GDM1 (cell line): ENCODE measurements around the gene ATP6V0E1.
A peak's percentile ranks its signal among the peaks of the same experiment; 100 is the strongest.
"Not testable (repeated sequence)": the region's sequence is repeated elsewhere in the genome, so short reads cannot be mapped to it uniquely, and the experiment has no call there.

Experiments used
- DNase-seq: peaks from one replicate; lab custom pipeline; 2025; lab: John Stamatoyannopoulos, UW

ATP6V0E1 gene

GRCh38 chr5:173039188-173039587 is 55.6 kb downstream of the ATP6V0E1 start:
- DNase-seq, result no peak

DNA sequence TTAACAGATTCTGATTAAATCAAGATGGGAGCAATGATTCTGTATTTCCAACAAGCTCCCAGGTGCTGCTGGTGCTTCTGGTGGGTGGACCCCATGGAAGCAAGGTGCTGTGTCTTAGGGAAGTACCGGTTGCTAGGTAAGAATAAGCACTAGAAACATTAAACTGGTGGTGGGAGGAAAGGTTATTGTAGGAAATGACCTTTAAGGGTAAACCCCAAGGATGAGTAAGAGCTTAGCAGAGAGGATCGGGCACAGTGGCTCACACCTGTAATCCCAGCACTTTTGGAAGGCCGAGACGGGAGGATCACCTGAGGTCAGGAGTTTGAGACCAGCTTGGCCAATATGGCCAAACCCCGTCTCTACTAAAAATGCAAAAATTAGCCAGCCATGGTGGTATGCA is 56.4 kb downstream of the ATP6V0E1 start:
- no peak for DNase-seq

DNA sequence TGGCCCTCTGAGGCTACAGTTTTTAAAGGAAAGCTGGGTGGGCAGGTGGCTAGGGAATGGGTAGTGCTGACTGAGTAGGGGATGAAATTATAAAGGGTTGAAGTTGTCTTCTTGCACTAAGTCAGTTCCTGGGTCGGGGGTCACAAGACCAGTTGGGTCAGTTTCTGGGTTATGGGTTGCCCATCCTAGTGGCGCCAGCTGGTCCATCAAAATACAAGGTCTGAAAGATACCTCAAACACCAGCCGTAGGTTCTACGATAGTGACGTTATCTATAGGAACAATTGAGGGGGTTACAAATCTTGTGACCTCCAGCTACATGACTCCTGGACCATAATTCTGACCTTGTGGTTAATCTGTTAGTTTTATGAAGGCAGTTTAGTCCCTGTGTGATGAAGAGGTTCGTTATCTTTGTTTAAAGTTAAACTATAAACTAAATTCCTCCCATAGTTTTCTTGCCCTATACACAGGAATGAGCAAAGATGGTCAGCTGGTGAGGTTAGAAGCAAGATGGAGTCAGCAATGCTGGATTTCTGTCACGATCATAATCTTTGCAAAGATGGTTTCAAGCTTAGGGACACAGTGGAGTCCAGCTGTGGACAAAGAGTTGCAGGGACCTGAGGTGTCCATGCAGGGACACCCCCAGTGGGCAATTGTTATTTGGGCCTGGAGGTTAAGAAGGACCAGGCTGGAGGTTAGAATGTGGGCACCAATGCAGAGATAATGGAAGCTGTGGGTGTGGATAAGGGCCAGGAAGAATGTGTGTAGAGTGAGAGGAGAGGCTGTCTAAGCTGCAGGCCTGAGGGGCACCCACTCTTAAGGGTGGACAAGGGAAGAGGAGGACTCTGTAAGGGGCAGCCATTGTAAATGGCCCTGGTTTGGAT is 58.6 kb downstream of the ATP6V0E1 start:
- DNase-seq, result no peak

GRCh38 chr5:173042763-173043107 is 59.2 kb downstream of the ATP6V0E1 start:
- no peak for DNase-seq

DNA sequence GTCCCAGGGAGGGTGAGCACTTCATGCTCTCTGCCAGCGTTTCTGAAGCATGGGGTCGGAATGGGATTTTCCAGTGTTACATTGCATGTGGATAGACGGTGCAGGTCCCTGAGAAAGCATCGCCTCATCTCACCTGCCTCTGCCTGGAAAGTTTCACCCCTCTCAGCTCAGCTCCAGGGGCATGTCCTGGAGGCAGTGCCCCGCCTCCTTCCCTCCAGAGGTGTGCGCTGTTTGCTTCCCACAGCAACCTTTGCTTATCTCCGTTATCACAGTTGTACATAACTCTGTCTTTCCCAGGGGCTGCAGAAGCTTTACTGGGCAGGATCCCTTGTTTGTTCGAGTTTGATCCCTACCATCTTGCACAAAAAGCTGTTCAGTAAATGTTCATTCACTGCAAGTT is 61.9 kb downstream of the ATP6V0E1 start:
- no peak for DNase-seq

- DNase-seq, result not testable (repeated sequence)
These were observed 63.7 kb downstream of the ATP6V0E1 start for GRCh38 chr5:173047096-173047837.

GRCh38 chr5:173047838-173048105 is 64.2 kb downstream of the ATP6V0E1 start:
- DNase-seq, result no peak

GRCh38 chr5:173050791-173051190 is 67.2 kb downstream of the ATP6V0E1 start:
- no peak for DNase-seq

GRCh38 chr5:173051746-173052145 is 68.2 kb downstream of the ATP6V0E1 start:
- DNase-seq, result no peak

DNA sequence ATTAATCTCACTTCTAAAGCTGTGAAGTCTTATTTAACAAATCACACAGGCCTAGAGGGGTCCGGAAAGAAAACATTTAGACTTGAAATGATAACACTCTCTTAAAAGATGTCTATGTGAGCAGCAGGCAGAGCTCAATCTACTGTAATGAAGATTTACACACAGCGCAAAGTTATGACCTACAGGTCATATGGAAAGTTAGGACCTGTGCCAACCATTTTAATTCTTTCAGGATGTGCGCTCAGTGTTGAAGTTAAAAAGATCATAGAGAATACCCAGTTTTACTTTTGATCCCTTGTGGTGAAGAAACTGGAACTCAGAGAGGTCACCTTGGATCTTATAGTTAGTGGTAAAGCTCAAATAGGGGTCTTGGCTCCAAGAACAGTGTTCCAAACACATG is 69.5 kb downstream of the ATP6V0E1 start:
- no peak for DNase-seq

GRCh38 chr5:173055042-173055721 is 71.6 kb downstream of the ATP6V0E1 start:
- DNase-seq, result no peak

DNA sequence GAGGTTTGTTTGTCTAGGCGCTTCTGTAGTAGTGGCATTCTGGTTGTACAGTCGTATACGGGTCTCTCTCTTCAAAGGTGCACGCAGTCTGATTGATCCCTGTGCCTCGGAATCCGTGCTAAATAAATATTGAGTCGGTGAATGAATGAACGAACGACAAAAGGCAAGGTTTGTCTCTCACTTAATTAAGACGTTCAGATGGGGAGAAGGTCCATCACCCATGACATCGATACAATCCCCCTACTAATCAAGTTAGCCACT is 72.1 kb downstream of the ATP6V0E1 start:
- no peak for DNase-seq

GRCh38 chr5:173055983-173056782 is 72.6 kb downstream of the ATP6V0E1 start, which contains the start of gene CREBRF:
Gene CREBRF (plus strand): TSS chr5:173056352. CDS start chr5:173080776, 24,424 bp downstream.
- DNase-seq, result peak; percentile 95

DNA sequence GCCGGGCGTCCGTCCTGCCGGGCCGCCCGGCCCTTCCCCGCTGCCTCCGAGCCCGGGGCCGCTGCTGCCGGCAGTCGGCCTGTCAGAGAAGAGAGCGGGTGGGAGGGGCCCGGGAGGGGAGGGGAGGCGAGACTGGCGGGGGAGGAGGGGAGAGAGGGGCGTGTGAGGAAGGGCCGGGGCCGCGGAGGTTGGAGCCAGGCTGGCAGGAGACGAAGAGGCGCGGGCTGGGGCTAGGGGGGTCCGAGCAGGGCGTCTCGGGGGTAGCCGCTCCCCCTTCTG is 73.2 kb downstream of the ATP6V0E1 start:
- no peak for DNase-seq

DNA sequence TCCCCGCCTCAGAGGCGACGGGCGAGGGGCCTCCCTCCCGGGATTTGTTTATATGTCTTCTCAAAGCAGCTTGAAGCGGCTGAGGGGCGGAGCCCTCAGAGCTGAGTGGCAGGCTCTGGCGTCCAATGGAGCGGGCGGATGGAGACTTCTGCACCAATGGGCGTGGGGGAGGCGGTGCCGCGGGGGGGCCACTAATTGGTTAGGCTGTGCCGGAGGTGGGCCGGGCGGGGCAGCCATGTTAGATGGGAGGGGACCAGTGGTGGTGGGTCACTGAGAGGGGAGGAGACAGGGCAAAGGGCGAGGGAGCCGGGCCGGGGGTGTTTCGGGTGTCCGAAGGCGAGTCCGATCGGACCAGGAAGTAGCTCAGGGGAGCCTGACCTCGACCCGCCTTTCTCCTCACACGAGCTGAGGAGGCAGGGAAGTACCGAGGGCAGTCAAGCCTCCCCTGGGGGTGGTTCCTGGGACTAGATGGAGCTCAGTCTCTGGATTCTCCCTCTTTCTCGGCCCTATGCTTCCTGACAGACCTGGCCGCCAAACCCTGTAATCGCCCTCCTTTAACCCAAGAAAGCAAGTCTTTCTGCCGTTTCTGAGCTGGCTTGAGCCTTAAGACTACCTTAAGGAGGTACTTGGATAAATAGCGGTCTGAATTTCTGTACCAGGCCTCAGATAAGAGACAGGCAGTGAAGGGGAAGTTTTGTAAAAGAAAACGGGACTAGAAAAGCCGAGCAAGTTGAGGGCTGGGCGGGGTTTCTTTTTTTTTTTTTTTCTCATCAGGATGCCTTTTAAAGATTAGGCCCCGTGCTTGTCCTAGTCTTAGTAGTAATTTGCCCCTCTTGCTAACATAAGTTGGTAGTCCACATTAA is 73.7 kb downstream of the ATP6V0E1 start:
- DNase-seq, result peak; percentile 95

- DNase-seq, result no peak
These were observed 78.6 kb downstream of the ATP6V0E1 start for GRCh38 chr5:173062141-173062540.

- no peak for DNase-seq
These were observed 81.6 kb downstream of the ATP6V0E1 start for GRCh38 chr5:173065155-173065554.

- no peak for DNase-seq
These were observed 86.1 kb downstream of the ATP6V0E1 start for GRCh38 chr5:173069671-173070070.

DNA sequence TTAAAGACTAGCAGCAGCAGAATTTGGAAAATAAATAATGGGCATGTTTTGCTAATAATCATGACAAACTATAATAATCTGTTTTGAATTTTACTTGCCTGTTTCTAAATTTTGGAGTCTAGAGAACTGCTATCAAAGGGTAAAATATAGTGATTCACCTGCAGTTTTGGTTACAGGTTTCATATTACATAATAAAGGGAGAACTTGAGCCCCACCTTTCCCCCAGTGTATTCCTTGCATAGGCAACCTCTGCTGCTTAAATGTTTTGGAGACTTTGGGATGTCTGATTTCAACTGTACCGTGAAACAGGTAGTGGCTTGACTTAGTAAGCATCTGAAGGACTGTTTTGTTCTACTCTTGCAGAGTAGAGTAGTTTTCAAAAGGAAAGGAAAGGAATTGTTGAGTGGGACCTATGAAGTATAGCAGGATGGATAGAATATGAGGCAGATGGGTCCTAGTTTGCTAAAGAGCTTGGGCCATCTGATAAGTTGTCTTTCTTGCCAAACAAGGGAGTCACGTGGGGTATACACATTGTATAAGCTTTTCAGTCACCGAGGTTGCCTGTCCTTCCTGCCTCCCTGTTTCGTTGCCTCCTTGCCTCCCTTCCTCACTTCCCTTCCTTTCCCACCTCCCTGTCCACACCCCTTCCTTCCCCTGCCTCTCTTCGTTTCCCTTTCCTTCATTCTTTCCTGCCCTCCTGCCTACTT is 91.7 kb downstream of the ATP6V0E1 start:
- DNase-seq, result no peak

GRCh38 chr5:173075970-173076369 is 92.4 kb downstream of the ATP6V0E1 start:
- no peak for DNase-seq

DNA sequence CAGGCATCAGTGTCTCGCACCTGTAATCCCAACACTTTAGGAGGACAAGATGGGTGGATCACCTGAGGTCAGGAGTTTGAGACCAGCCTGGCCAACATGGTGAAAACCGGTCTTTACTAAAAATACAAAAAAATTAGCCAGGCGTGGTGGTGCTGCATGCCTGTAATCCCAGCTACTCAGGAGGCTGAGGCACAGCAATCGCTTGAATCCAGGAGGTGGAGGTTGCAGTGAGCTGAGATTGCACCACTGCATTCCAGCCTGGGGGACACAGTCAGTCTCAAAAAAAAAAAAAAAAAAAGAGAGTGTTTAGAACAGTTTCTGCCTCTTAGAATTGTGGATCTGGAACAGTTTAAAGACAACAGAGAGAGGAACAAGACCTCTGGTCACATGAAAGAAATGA is 92.9 kb downstream of the ATP6V0E1 start:
- DNase-seq, result not testable (repeated sequence)
